CMK (cell line): ENCODE data around the gene TMEM91.

Experiments used
- DNase-seq: peaks from one replicate; pipeline ENCODE4 v3.0.0-alpha.2; 2010; ENCODE audit warnings: low read depth

Gene TMEM91

DNA sequence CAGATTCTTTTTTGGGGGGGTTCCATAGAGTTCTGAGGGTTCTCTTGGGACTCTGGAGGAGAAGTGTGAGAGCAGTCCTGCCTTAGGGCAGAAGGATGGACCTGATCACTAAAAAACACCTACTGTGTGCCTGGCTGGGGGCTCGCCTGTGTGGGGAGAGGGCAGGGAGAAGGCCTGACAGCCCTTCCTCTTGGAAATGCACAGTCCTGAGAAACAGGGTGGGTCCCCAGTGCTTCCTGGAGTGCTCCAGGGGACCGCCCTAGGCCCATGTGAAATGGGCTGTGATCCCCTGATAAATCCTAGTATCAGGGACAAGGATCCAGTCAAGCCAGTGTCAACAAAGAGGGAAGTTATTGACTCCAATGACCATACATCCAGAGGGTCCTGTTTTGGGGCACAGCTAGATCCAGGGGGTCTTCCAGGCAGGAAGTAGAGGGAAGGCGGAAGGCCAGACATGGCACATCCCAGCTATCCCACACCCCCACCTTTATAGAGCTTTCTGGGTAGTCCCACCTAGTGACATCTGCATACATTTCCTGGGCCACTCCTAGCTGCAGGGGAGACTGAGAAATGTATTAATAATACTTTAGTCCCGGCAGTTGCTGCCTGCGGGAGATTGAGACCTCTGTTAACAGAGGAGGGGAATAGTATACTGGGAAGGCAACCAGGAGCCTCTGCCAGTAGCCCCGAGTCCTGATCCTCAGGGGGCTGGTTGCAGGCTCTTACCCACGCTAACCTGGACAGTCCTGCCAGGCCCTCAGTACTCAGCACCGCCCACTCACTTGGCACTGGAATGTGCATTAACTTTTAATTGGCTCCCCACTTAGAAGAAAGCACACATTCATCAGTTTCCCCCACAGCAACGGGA, 35.0 kb downstream of the TMEM91 start:
- DNase-seq, result no peak

DNA sequence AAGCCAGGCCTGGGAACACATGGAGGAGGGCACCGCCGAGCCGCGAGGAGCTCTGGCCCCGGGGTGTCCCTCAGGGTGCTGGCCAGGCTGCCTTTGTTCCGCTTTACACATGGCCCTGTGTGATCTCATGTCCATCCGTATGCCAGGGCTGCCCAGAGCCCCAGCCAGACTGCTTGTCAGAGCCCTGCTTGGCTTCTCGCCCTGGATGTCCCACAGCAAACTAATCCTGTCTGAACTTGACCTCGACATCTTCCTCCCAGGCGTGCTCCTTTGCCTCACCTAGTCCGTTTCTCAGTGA, 35.6 kb downstream of the TMEM91 start:
- DNase-seq, result no peak

DNA sequence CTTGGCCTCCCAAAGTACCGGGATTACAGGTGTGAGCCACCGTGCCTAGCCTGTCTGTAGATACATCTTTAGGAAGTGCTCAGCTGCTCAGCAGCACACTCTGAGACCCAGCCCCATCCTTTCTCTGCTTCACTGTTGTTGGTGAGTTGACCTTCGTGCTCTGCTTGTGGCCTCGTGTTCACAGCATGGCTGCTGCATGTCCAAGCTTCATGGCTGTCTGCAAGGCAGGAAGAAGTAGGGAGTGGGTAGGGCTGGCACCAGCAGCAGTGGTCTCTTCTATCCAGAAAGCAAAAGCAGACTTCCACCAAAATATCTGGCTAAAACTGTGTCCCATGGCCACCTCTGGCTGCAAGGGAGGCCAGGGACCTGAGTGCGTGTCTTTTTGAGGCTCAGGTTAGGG, 36.6 kb downstream of the TMEM91 start:
- DNase-seq, result no peak

DNA sequence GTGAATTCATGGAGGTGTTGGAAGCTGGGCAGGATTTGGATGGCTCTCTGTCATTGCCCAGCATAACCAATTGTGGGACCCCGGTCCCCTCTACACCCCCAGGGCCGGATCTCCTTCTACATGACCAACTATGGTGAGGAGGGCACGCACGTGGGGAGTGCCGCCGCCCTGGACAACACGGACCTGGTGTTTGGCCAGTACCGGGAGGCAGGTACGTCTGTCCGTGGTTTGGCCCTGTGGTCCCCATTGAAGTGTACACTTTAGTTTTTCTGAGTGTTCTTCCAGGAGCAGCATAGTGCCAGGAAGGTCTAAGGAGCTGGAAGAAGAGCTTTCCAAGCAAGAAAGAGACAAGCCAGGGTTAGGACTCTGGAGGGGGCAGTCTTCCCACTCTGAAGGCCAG, 37.6 kb downstream of the TMEM91 start:
- no peak for DNase-seq

DNA sequence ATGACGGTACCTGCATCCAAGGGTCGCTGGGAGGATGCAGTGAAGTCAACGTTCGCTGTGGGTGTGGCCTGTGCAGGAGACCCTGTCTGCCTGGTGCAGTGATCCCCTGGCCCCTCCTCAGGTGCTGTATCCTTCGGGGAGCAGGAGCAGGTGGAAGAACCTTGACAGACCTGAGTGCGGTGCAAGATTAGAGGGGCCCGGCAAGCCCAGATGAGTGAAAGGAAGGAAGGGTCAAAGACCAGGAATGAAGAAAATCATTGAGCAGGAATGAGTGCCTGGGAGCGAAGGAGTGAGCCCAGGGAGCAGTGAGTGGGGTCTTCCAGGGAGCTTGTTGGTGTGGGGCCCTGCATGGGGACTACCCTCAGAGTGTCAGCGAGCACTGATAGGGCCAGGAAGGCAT, 38.1 kb downstream of the TMEM91 start:
- DNase-seq, result no peak

DNA sequence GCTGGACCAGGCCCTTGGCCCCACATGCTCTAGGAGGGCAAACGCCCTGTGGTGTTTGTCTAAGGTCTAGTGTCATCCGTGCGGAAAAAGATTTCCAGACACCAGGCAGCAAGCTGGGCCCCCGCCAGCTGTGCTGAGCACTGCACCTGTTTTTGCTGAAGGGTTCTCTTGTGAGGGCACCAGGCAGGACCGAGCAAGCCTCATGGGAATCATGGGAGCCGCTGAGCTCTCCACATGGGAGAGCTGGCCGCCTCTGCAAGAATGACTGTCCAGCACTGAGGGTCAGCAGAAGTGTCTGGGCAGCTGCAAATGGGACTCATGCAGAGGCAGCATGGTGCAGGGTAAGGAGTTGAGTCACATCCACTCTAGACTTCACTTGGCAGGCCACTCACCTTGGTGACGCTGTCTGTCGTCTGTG, 38.8 kb downstream of the TMEM91 start:
- no peak for DNase-seq

DNA sequence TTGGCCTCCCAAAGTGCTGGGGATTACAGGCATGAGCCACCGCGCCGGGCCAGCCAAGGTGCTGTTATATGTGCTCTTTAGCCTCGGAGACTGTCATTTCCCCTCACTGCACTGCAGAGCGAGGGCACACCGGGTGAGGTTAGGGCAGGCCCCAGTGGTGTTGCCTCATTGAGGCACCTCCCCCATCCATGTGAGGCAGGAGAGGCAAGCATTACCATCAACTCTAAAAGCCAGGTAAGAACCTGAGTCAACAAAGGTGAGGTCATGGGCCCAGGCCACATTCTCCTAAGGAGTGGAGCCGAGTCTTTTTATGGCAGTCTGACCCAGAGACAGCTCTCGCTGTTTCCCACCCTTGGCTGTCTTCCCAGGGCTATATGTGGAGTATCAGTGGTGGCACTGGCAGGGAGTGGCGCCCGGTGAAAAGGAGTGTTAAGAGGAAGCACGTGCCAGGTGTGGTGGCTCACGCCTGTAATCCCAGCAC, 39.9 kb downstream of the TMEM91 start:
- DNase-seq, result no peak

DNA sequence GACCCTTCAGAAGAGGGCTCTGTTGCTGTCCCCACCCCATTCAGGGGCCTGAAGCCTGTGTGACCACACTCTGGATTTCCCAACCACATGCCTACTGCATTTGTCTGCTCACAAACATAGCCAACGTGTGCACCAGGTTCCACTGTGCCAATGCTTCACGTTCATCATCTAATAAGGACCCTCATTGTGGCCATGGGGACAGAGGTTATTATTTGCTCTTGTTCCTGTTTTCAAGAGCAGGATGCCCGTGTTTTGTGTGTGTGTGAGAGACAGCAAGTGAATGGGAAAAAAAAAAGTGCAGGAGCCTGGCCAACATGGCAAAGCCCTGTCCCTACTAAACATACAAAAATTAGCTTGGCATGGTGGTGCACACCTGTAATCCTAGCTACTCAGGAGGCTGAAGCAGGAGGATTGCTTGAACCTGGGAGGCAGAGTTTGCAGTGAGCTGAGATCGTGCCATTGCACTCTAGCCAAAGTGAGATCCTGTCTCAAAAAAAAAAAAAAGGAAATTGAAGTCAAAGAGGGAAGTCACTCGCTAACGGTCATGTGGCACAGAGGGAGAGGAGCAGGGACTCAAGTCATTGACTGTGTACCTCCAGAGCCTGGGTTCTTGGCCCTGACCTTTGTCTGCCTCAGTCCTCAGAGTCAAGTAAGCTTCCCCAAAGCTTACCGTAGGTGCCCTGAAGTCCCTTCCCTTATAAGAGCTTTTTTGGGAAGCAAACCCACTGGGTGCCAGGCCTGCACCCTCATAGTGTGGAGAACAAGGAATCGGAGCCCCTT, 44.0 kb downstream of the TMEM91 start:
- DNase-seq, result no peak

DNA sequence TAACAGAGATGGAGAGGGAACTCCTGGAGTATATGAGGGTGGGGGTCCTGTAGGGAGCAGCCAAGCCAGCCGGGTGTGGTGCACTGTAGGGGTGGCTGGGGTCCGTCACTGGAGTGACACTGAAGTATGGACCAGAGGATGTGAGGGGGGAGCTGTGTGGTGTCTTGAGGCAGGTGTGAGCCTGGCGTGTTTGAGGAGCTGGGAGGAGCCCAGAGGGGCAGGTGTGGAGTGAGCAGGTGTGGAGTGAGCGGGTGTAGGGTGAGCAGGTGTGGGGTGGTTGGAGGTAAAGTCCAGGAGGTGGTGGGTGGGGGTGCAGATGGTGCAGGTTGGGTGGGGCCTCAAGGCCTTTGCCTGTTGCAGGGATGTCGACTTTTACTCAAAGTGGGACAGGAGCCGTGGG, 45.0 kb downstream of the TMEM91 start:
- no peak for DNase-seq

DNA sequence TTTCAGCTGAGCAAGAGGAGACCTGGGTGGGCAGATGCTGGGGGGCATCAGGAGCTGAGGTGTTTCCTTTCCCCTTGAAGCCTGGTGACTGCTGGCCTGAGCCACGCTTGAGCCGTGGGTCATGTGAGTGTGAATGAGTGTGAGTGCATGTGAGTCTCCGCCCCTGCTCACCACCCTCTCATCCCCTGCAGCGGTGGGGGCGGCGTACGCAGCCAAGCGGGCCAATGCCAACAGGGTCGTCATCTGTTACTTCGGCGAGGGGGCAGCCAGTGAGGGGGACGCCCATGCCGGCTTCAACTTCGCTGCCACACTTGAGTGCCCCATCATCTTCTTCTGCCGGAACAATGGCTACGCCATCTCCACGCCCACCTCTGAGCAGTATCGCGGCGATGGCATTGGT, 45.6 kb downstream of the TMEM91 start:
- no peak for DNase-seq

DNA sequence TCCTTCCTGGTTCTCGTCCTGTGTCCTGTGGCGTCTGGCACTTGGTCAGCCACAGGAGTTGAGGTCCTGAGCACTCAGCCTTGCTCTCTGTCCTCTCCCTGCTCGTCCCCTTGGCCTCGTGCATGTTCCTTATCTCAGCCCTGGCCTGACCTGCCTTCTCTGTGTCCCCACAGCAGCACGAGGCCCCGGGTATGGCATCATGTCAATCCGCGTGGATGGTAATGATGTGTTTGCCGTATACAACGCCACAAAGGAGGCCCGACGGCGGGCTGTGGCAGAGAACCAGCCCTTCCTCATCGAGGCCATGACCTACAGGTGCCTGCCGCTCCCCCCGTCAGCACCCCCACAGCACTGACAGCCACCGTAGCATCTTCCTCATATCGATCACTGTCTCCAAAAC, 46.1 kb downstream of the TMEM91 start:
- no peak for DNase-seq

DNA sequence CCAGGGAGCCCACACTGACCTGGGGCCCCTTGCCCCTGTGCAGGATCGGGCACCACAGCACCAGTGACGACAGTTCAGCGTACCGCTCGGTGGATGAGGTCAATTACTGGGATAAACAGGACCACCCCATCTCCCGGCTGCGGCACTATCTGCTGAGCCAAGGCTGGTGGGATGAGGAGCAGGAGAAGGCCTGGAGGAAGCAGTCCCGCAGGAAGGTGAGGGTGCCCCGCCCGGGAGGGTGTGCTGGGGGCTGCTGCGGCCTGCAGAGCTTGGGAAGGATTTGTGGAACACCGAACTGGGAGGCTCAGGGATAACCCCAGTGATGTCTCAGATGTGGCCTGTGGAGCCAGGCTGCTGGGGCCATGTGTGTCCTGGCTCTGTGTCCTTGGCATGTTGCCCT, 46.6 kb downstream of the TMEM91 start:
- DNase-seq, result no peak

DNA sequence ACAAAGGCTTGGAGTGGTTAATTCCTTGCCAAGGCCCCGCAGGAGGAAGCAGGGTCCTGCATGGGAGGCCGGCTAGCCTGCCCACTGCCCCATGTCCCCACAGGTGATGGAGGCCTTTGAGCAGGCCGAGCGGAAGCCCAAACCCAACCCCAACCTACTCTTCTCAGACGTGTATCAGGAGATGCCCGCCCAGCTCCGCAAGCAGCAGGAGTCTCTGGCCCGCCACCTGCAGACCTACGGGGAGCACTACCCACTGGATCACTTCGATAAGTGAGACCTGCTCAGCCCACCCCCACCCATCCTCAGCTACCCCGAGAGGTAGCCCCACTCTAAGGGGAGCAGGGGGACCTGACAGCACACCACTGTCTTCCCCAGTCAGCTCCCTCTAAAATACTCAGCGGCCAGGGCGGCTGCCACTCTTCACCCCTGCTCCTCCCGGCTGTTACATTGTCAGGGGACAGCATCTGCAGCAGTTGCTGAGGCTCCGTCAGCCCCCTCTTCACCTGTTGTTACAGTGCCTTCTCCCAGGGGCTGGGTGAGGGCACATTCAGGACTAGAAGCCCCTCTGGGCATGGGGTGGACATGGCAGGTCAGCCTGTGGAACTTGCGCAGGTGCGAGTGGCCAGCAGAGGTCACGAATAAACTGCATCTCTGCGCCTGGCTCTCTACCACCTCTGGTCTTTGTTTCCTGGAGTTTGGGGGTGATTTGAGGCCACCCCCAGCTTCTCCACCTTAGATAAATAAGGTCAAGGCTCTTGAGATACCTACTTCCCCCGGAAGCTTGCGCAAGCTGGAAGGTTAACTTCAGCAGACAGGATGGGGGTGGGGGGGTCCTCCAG, 48.2 kb downstream of the TMEM91 start:
- DNase-seq, result no peak

DNA sequence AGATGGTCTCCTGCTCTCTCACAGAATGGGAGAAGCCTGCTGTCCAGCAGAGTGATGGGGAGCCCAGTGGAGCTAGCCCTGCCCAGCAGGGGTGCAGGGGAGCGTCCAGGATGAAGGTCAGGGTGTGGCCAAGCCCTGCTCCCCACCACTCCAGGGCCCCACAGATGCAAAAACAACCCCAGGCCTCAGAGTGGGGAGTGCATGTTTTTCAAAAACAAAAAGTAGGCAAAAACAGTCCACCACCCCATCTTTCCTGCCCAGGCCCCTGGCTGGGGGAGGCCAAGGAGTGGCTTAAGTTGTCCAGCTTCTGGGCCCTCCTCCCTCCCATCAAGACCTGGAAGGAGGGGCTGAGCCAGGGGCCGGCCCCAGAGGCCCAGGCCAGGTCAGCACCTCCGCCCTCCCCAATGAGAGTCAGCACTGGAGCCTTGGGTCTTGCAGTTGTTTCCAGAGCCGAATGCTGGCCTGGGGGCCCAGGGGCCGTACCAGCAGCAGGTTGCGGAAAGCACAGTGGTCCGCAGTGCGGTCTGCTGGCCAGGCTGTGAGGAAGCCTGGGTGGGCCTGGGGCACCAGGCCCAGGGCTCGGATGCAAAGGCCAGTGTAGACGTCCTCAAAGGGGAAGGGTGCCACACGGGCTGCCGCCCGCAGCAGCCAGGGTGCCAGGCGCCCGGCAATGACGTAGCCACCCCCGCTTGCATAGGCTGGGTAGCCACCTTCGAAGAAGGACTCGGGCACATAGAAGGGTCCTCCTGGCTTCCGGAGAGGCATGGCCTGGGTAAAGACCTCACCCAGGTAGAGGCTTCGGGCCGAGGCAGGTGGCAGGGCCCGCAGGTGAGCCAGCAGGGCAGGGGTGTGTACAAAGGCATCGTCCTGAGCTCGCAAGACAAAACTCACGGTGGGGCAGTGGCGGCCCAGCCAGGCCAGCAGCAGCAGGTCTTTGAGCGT, 49.1 kb downstream of the TMEM91 start:
- DNase-seq, result no peak

DNA sequence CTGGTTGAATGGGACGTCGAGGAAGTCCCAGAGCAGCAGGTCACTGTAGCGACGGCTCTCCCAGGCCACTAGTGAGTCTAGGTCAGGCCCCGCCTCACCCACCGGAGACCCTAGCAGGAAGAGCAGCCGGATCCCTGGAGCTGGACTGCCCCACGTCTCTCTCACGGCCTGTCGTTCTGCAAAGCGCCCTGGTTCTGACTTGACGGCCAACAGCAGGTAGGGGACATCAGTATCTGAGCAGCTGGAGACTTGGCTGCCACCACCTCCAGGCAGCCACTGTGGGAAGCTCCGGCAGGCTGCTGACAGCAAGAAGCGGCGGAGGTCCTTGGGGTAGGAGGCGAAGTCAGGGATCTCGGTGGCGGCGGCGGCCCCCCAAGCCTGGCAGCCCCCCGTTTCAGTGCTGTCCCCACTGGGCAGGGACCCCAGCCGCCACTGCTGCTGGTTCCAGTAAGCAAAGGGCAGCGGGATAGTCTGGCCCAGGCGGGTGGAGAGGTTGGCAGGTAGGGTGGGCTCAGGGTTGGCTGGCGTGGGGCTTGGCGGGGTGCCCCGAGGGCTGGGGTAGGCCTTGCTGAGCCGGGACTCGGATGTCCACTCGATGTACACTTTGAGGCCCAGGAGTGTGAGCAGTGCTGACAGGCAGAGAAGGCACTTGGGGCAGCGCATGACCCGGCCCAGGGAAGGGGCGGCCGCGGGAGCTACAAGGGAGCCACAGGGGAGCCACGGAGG, 49.9 kb downstream of the TMEM91 start:
- no peak for DNase-seq

DNA sequence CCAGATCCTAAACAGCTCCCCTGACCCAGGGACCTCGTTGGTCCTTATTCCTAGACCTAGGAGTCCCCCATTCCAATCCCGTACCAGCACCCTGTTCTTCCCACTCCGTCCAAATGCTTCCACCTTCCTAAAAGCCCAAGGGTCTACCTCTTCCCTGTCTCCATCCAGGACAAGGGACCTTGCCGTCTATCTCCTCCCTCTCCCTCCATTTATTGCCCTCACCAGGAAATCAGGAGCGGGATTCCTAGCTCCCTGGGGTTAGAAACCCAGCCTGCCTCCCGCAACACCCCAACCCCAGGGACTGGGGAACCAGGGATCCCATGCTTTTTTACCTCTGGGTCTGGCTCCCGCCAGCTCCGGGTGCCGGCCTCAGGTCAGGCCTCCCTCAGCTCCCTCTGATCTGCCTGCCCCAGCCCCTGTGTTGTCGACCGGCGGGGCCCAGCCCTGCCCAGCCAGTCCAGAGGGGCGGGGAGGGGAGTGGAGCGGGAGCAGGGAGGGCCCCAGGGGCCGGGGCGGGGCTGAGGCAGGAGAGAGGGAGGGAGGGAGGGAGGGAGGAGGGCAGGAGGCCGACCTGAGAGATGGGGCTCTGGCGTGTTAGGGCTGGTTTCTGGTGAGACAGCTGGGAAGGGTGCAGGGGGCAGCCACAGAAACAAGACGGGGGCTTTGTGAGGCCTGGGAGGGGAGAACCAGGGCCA, 50.8 kb downstream of the TMEM91 start, which contains the start of gene B3GNT8:
Gene B3GNT8 (minus strand): TSS at position 423 of the 695 bp plus-strand sequence. CDS start 596 bp downstream, outside the sequence.
- DNase-seq, result no peak

DNA sequence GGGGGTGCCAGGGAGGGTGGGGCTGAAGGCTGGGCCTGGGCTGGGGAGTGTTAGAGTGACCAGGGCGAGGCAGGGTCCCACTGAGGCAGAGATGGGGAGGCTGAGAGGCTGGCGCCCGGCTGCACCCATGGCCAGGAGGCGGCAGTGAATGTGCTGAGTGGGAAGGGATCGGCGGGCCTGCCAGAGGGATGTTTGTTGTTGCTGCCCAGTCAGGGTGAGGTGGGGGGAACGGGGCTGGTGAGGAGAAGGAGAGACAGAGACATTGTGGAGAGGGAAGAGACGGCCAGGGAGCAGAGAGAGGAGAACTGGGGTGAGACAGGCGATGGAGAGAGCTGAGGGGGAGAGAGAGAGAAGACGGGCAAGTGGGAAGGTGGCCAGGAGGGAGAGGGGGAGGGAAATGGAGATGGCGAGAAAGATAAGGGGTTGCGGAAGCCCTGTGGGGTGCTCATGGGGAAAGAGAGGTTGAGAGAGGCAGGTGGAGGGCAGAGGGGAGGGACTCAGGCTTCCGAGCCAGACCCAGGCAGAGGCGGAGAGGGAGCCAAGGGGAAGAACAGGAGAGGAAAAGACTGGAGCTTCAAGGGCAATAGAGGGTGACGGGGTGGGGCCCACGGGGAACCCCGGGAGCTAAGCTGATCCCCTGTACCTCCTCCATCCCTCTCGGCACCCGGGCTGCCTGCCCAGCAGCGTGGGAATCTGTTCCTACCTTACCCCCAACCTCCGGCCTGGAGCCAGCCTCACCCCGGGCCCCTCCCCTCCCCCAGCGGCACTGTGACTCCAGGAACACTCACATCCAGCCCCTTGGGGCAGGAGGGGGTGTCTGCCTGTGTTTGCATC, 51.5 kb downstream of the TMEM91 start:
- no peak for DNase-seq

DNA sequence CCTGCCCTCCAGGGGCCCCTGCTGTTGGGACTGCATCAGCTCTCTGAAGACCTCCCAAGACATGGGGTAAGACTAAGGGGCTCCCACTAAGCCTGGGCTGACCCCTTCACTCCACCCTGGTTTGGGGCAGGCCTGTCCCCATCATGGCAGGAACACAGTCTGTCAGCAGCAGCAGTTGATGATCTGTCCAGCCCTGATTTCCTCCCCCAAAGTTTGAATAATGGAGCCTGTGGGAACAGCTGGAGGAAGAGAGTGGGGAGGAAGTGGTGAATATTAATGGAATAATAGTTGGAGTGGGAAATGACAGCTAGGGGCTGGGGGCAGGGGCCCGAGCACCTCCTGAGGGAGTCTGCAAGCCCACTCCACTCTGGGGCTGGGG, 52.1 kb downstream of the TMEM91 start:
- DNase-seq, result no peak

DNA sequence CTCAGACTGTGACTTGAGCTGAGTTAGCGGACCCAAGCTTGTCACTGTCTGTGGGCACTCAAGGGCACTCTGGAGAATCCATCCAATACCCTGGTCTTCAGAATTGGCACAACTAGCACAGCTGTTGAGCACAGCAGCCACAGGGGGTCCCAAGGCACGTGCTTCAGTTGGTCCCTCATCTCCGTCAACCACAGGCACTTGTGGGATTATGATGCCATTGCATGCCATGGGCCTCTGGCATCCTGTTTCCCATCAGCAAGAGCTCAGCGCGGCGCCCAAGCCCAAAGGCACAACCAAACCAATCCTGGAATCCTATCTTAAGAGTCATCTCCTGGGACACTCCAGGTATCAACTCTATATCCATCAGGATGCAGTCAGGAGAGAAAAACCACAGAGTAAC, 54.6 kb downstream of the TMEM91 start:
- DNase-seq, result no peak
